K562 (cell line): ENCODE results near the gene ALDH16A1. TPM values are rescaled to one million over a fixed set of nuclear protein-coding genes. Genes with fewer than 3 reads are reported as not detected.
A peak's percentile ranks its signal among the peaks of the same experiment; 100 is the strongest.

Experiments used
- ATAC-seq: fragments of 200-7000 bp; cut with Tn5 transposase; 3 replicates; pipeline ENCODE4 v1.9.1; 2020; ENCODE audit warnings: moderate library complexity
- BruUV-seq: library from RNA; stranded (reverse); fragments of 400-500 nt; replicated peaks from 2 replicates; lab custom pipeline; 2021; lab: Mats Ljungman, UMichigan
- CTCF ChIA-PET: fragments of 300-600 bp; formaldehyde crosslinking; extraction: SDS; loops from one replicate; lab custom pipeline; 2021; ENCODE audit warnings: low intra/inter-chr PET ratio; lab: Yijun Ruan, JAX
- POLR2A ChIA-PET: fragments of 300-600, 350-650 bp; sonication (Branson Sonifier 250); formaldehyde crosslinking; extraction: SDS; loops from one replicate; lab custom pipeline; 2021; ENCODE audit warnings: antibody characterized with exemption, inconsistent platforms; lab: Yijun Ruan, JAX
- DNase-seq, 4 experiments: peaks; one replicate each; pipeline versions ENCODE4 v3.0.0 to v3.0.0-alpha.2; 2011 to 2018; ENCODE audit warnings: low spot score in 3 of 4, mixed read lengths in 3 of 4; ENCODE audit errors: extremely low read depth in 1 of 4
- FAIRE-seq: peaks from 2 replicates; lab custom pipeline; 2011; peaks lifted over from hg19 to GRCh38; lab: Jason Lieb, UNC
- H2AFZ ChIP-seq: 2 replicates; pipeline ENCODE4 v1.6.0; 2011; ENCODE audit warnings: low read depth, low read length, control low read depth, inconsistent platforms
- H3K27ac ChIP-seq: fragments of 200-600 bp; 3 replicates; pipeline ENCODE4 v1.8.0; 2011; ENCODE audit warnings: low read depth, mild to moderate bottlenecking, control low read depth, inconsistent platforms, low read length, moderate library complexity, mixed read lengths; ENCODE audit errors: extremely low read depth
- H3K27me3 ChIP-seq, 2 experiments: fragments of 300-600 bp in 1 of 2; 2 replicates in 1 of 2; 3 replicates in 1 of 2; pipeline versions ENCODE4 v1.6.0 to v1.8.0; 2011; ENCODE audit warnings: inconsistent platforms in 2 of 2, low read length in 2 of 2, mild to moderate bottlenecking in 1 of 2, mixed read lengths in 1 of 2, moderate library complexity in 1 of 2; ENCODE audit not compliant: control insufficient read depth in 2 of 2, insufficient read depth in 2 of 2
- H3K36me3 ChIP-seq: fragments of 300-600 bp; 3 replicates; pipeline ENCODE4 v1.8.0; 2011; ENCODE audit warnings: mild to moderate bottlenecking, low read length, inconsistent platforms; ENCODE audit not compliant: control insufficient read depth, insufficient read depth
- H3K4me1 ChIP-seq, 2 experiments: fragments of 200-600 bp in 1 of 2; replicated peaks in 1 of 2; 2 replicates in 1 of 2; 3 replicates in 1 of 2; pipeline versions ENCODE4 v1.5.1 to v1.8.0; 2011; ENCODE audit warnings: inconsistent platforms in 2 of 2, low read length in 2 of 2, mild to moderate bottlenecking in 1 of 2, mixed read lengths in 1 of 2, moderate library complexity in 1 of 2; ENCODE audit not compliant: control insufficient read depth in 2 of 2, insufficient read depth in 2 of 2
- H3K4me2 ChIP-seq: 2 replicates; pipeline ENCODE4 v1.6.1; 2011; ENCODE audit warnings: low read length, control low read depth, inconsistent platforms, mixed read lengths; ENCODE audit not compliant: insufficient read depth
- H3K4me3 ChIP-seq: fragments of 200-600 bp; sonication (generic), shearing (Covaris generic); 2 replicates; pipeline ENCODE4 v1.5.1; 2016; ENCODE audit warnings: control low read depth, inconsistent platforms
- H3K79me2 ChIP-seq: fragments of 200-600 bp; 3 replicates; pipeline ENCODE4 v1.8.0; 2011; ENCODE audit warnings: low read length, inconsistent platforms; ENCODE audit not compliant: control insufficient read depth, insufficient read depth
- H3K9ac ChIP-seq, 2 experiments: 2 replicates each; pipeline versions ENCODE4 v1.6.0 to v1.6.1; 2011; ENCODE audit warnings: low read depth in 2 of 2, low read length in 2 of 2, control low read depth in 1 of 2, inconsistent platforms in 1 of 2, mild to moderate bottlenecking in 1 of 2, mixed read lengths in 1 of 2; ENCODE audit not compliant: insufficient read depth in 1 of 2
- H3K9me1 ChIP-seq: one replicate; pipeline ENCODE4 v1.6.0; 2011; ENCODE audit warnings: inconsistent platforms, mild to moderate bottlenecking, low read length, moderate library complexity; ENCODE audit not compliant: control insufficient read depth, insufficient read depth
- H3K9me3 ChIP-seq: replicated peaks from 2 replicates; pipeline ENCODE4 v1.5.1; 2011; ENCODE audit warnings: low read depth, low read length, inconsistent platforms; ENCODE audit not compliant: control insufficient read depth, insufficient read depth
- H4K20me1 ChIP-seq: replicated peaks from 2 replicates; pipeline ENCODE4 v1.6.1; 2011; ENCODE audit warnings: low read length, inconsistent platforms, mixed read lengths; ENCODE audit not compliant: control insufficient read depth, insufficient read depth
- BRCA1 ChIP-seq, 2 experiments: fragments of 450-650 bp in 1 of 2; sonication (generic) in 1 of 2; formaldehyde crosslinking in 1 of 2; IDR thresholded peaks; 2 replicates each; pipeline versions ENCODE4 v1.5.0 to v1.6.1; 2017 to 2020; ENCODE audit warnings: mild to moderate bottlenecking in 1 of 2, missing genetic modification reagents in 1 of 2
- CBX8 ChIP-seq: fragments of 200-600 bp; sonication (generic); IDR thresholded peaks from 2 replicates; pipeline ENCODE4 v1.6.1; 2012; ENCODE audit warnings: borderline replicate concordance, mixed run types, low read depth, mild to moderate bottlenecking, moderate library complexity, mixed read lengths, low read length, control low read depth, inconsistent platforms; ENCODE audit not compliant: poor library complexity, severe bottlenecking; ENCODE audit errors: extremely low read depth
- E4F1 ChIP-seq: fragments of 250-450 bp; sonication (Bioruptor Pico); IDR thresholded peaks from 2 replicates; pipeline ENCODE4 v1.5.0; 2021; ENCODE audit warnings: mild to moderate bottlenecking, borderline replicate concordance
- ETV5 ChIP-seq: sonication (generic); formaldehyde crosslinking; IDR thresholded peaks from 2 replicates; pipeline ENCODE4 v1.4.0; 2020; ENCODE audit warnings: low read depth, mild to moderate bottlenecking, missing genetic modification reagents
- GMEB1 ChIP-seq: fragments of 250-450 bp; sonication (Bioruptor Pico); IDR thresholded peaks from 2 replicates; pipeline ENCODE4 v1.4.0; 2020; ENCODE audit warnings: mild to moderate bottlenecking
- HMGXB4 ChIP-seq: sonication (generic); formaldehyde crosslinking; IDR thresholded peaks from 2 replicates; pipeline ENCODE4 v1.8.1; 2023; ENCODE audit warnings: mild to moderate bottlenecking, missing genetic modification reagents
- PML ChIP-seq: IDR thresholded peaks from 2 replicates; pipeline ENCODE4 v1.6.1; 2012; ENCODE audit warnings: low read length, inconsistent platforms
- POLR2AphosphoS2 ChIP-seq: IDR thresholded peaks from 2 replicates; pipeline ENCODE4 v1.6.1; 2012; ENCODE audit warnings: low read length, improper control_type of control experiment
- SRSF7 ChIP-seq: fragments of 200-400 bp; formaldehyde crosslinking; optimal IDR thresholded peaks from 2 replicates; pipeline ENCODE3; 2017; ENCODE audit warnings: mild to moderate bottlenecking, low read depth, low read length
- SUPT5H ChIP-seq: fragments of 450-650 bp; IDR thresholded peaks from 2 replicates; pipeline ENCODE4 v1.6.1; 2016
- YY1 ChIP-seq, 3 experiments: IDR thresholded peaks; 2 replicates each; pipeline ENCODE4 v1.6.1; 2011; ENCODE audit warnings: low read length in 2 of 3, mild to moderate bottlenecking in 2 of 3, moderate library complexity in 2 of 3, borderline replicate concordance in 1 of 3, control low read depth in 1 of 3, low read depth in 1 of 3; ENCODE audit not compliant: insufficient read depth in 3 of 3, insufficient replicate concordance in 2 of 3, control insufficient read depth in 1 of 3, insufficient read length in 1 of 3; ENCODE audit errors: extremely low read depth in 1 of 3
- ZNF197 ChIP-seq: fragments of 200-800 bp; sonication (Bioruptor generic); IDR thresholded peaks from 2 replicates; pipeline ENCODE4 v1.6.1; 2016; ENCODE audit warnings: low read depth, missing genetic modification characterization, missing compliant biosample characterization
- WGBS: fragments of 100-300 bp; shearing (Covaris generic); methylation state at CpG from one replicate; pipeline ENCODE4 v1.1.6; 2016; ENCODE audit warnings: low coverage, mixed read lengths; ENCODE audit not compliant: insufficient coverage; ENCODE audit errors: missing lambda C conversion rate; 5-methylcytosine and 5-hydroxymethylcytosine counted together
- in situ Hi-C: fragments of 300-500 bp; cut with MboI; formaldehyde crosslinking; loops from 4 replicates; pipeline ENCODE4 v1.15.0; 2018; ENCODE audit warnings: inconsistent platforms, mixed read lengths
- intact Hi-C: fragments of 100-400 bp; cut with micrococcal nuclease; formaldehyde crosslinking; loops from 2 replicates; pipeline ENCODE4 v1.14.2; 2022
- polyA plus RNA-seq, 8 experiments: library from polyadenylated mRNA; depleted of rRNA in 4 of 8; stranded (reverse) in 5 of 8; unstranded in 3 of 8; fragments of >200 nt; fragmentation: Nextera tagmentation in 2 of 8; fragmentation: Illumina TruSeq in 1 of 8; extraction: Ambion mirVana in 2 of 8; extraction: Trizol in 1 of 8; gene quantifications; 2 replicates each; pipeline versions ENCODE4 v1.2.1 to v1.2.3, GENCODE V29; 2011 to 2014; ENCODE audit warnings: inconsistent platforms in 1 of 8, missing spikeins in 1 of 8
- total RNA-seq, 7 experiments: library from RNA; depleted of rRNA in 6 of 7; stranded (reverse); fragments of >200 nt in 6 of 7; fragmentation: Illumina TruSeq in 2 of 7; extraction: Trizol in 2 of 7; gene quantifications; 2 replicates each; pipeline versions ENCODE4 v1.2.1 to v1.2.3, GENCODE V29; 2011 to 2021; ENCODE audit warnings: low replicate concordance in 1 of 7

ALDH16A1 gene
- total and polyA plus RNA-seq, 9 of the 15 experiments (the other 6 are each of a cell fraction or from before 2014, with no cell fraction given): 2.2 to 52.2 (median 7.6) TPM

GRCh38 chr19:49451430-49452181 lies 1.4 kb upstream of the ALDH16A1 start, which contains the start of gene PIH1D1:
TSS of gene PIH1D1 (minus strand) at chr19:49451814. CDS start at chr19:49451574, 240 bp downstream.
- Histone ChIP-seq H3K9me3 (no peaks in the 10 kb centered on the region), H3K4me1 (peaks cover 13 to 56% of the 10 kb centered on the region in 2 experiments; a peak in 4 of 5 replicates), H3K9ac (peak within 1 kb of the TSS; percentile 100), H4K20me1 (no peaks in the 10 kb centered on the region; the same call in 1 of the 2 replicates), H3K27ac (peak within 1 kb of the TSS; percentile 100), H3K4me3 (peak within 1 kb of the TSS; percentile 93), H3K36me3 (peaks cover 52% of the 10 kb centered on the region; the same call in 2 of the 3 replicates), H3K4me2 (peak within 1 kb of the TSS; percentile 96), H2AFZ (peak within 1 kb of the TSS; percentile 95), H3K79me2 (peaks cover 61% of the 10 kb centered on the region), H3K27me3 (no peaks in the 10 kb centered on the region), H3K9me1 (no peaks in the 10 kb centered on the region)
- peak; percentile 99 for FAIRE-seq
- 1% methylated on average over 42 of the region's 42 CpGs for WGBS
- POLR2A ChIA-PET: interaction anchor here (0.5 to 1.7 kb wide), 11 partner anchors 22 to 1356 kb away, joined by 3 to 6 read pairs (median 3); partner anchors contain the start of gene RPL13A
- peak; percentile 79 for ATAC-seq
- intact Hi-C loops (no loop called here), in situ Hi-C loops (no loop called here)
- peak; percentile 78 to 99 (median 86) for DNase-seq
- CTCF ChIA-PET: no interaction called here
- BruUV-seq: TSS peak; percentile 83
- TF ChIP-seq SUPT5H (peak; percentile 89), POLR2AphosphoS2 (peak; percentile 68; the same call in 1 of the 2 replicates), GMEB1 (CRISPR knock-in tag) (peak; percentile 60), CBX8 (no peak), BRCA1 (IDR thresholded peaks at IDR 0.05) (no peak), BRCA1 (CRISPR knock-in tag; IDR thresholded peaks at IDR 0.05) (no peak), PML (0 out of 2 replicates have a peak, but pooled peaks have one; percentile 62), ZNF197 (CRISPR knock-in tag) (no peak), ETV5 (peak; percentile 89), E4F1 (CRISPR knock-in tag) (no peak), YY1 (IDR thresholded peaks at IDR 0.05; ENCODE audit: borderline replicate concordance in 1 of 3, control insufficient read depth in 1 of 3, extremely low read depth in 1 of 3, insufficient read depth in 3 of 3, insufficient read length in 1 of 3, insufficient replicate concordance in 2 of 3, low read depth in 1 of 3, low read length in 2 of 3) (peak in 1 of 3 experiments; percentile 38), HMGXB4 (CRISPR knock-in tag) (no peak), SRSF7 (no peak)
